Peyer's patch (tissue), 4 donors: ENCODE results near the gene EGFLAM. TPM values are rescaled to one million over a fixed set of nuclear protein-coding genes. Genes with fewer than 3 reads are reported as not detected.

ENCODE experiments used
- DNase-seq, 3 donors: peaks; one replicate each; pipeline ENCODE4 v3.0.0-alpha.2; 2017 to 2019
- H3K27ac ChIP-seq, 4 donors: fragments of 200-600 bp; sonication (generic); one replicate each; pipeline ENCODE4 v1.5.1; 2016 to 2019
- H3K27me3 ChIP-seq, 2 donors: fragments of 200-600 bp; sonication (generic); one replicate each; pipeline ENCODE4 v1.5.1; 2019
- H3K36me3 ChIP-seq, 3 donors: fragments of 200-600 bp; sonication (generic); one replicate each; pipeline ENCODE4 v1.5.1; 2016 to 2019
- H3K4me1 ChIP-seq, 4 donors: fragments of 200-600 bp; sonication (generic); one replicate each; pipeline ENCODE4 v1.5.1; 2016 to 2019
- H3K4me3 ChIP-seq, 4 donors: fragments of 200-600 bp; sonication (generic); 1 replicate in 3 of 4; 2 replicates in 1 of 4; pipeline ENCODE4 v1.5.1; 2016 to 2019; ENCODE audit warnings: mild to moderate bottlenecking in 1 of 4
- H3K9me3 ChIP-seq, 4 donors: fragments of 200-600 bp; sonication (generic); one replicate each; pipeline ENCODE4 v1.5.1; 2016 to 2019; ENCODE audit warnings: mild to moderate bottlenecking in 1 of 4
- CTCF ChIP-seq, 6 experiments: fragments of 450-650 bp in 4 of 6; fragments of 200-600 bp in 2 of 6; sonication (generic) in 1 of 6; IDR thresholded peaks; one replicate each; pipeline ENCODE4 v1.5.1; 2017 to 2019; ENCODE audit warnings: antibody characterized with exemption in 6 of 6, mild to moderate bottlenecking in 3 of 6, moderate library complexity in 1 of 6
- POLR2A ChIP-seq, 2 donors: fragments of 450-650 bp; IDR thresholded peaks; one replicate each; pipeline ENCODE4 v1.5.1; 2017; ENCODE audit warnings: antibody characterized with exemption in 2 of 2, mild to moderate bottlenecking in 2 of 2, moderate library complexity in 2 of 2
- total RNA-seq, 4 donors: library from RNA; depleted of rRNA; stranded (reverse); fragments of >200 nt; gene quantifications; one replicate each; pipeline ENCODE4 v1.1.0, GENCODE V29; 2016

Gene EGFLAM
- total RNA-seq, 4 donors from 2014 or later, result 0.54 to 1.7 (median 0.70) TPM; not detected in 1

GRCh38 chr5:38347896-38348295, 89.5 kb downstream of the EGFLAM start:
- no peak for TF ChIP-seq POLR2A (IDR thresholded peaks at IDR 0.05)
- no peak for TF ChIP-seq CTCF (IDR thresholded peaks at IDR 0.05)
- Histone ChIP-seq H3K4me3 (no peak overlapping the region), H3K4me1 (no peaks in the 10 kb centered on the region), H3K27me3 (no peaks in the 10 kb centered on the region), H3K9me3 (no peaks in the 10 kb centered on the region), H3K36me3 (no peaks in the 10 kb centered on the region), H3K27ac (no peak overlapping the region)
- DNase-seq, result no peak

GRCh38 chr5:38360323-38361061, 102.1 kb downstream of the EGFLAM start:
- Histone ChIP-seq H3K9me3 (no peaks in the 10 kb centered on the region), H3K4me1 (no peaks in the 10 kb centered on the region), H3K4me3 (no peak overlapping the region), H3K36me3 (no peaks in the 10 kb centered on the region), H3K27me3 (no peaks in the 10 kb centered on the region), H3K27ac (no peak overlapping the region)
- no peak for DNase-seq
- TF ChIP-seq CTCF (IDR thresholded peaks at IDR 0.05) (no peak), POLR2A (IDR thresholded peaks at IDR 0.05) (no peak)

- no peak for DNase-seq
- TF ChIP-seq POLR2A (IDR thresholded peaks at IDR 0.05), result no peak
- TF ChIP-seq CTCF (IDR thresholded peaks at IDR 0.05), result no peak
- no peak overlapping the region for H3K27ac ChIP-seq
- no peaks in the 10 kb centered on the region for H3K27me3 ChIP-seq
- H3K9me3 ChIP-seq, result no peaks in the 10 kb centered on the region
- no peaks in the 10 kb centered on the region for H3K4me1 ChIP-seq
- H3K36me3 ChIP-seq, result no peaks in the 10 kb centered on the region
- H3K4me3 ChIP-seq, result no peak overlapping the region
These were observed 104.4 kb downstream of the EGFLAM start for GRCh38 chr5:38362713-38363112.

GRCh38 chr5:38364825-38365224, 106.5 kb downstream of the EGFLAM start:
- Histone ChIP-seq H3K4me1 (no peaks in the 10 kb centered on the region), H3K36me3 (no peaks in the 10 kb centered on the region), H3K9me3 (no peaks in the 10 kb centered on the region), H3K4me3 (no peak overlapping the region), H3K27ac (no peak overlapping the region), H3K27me3 (no peaks in the 10 kb centered on the region)
- TF ChIP-seq CTCF (IDR thresholded peaks at IDR 0.05) (no peak), POLR2A (IDR thresholded peaks at IDR 0.05) (no peak)
- DNase-seq, result no peak

GRCh38 chr5:38367410-38367809, 109.1 kb downstream of the EGFLAM start:
- H3K27me3 ChIP-seq, result no peaks in the 10 kb centered on the region
- no peaks in the 10 kb centered on the region for H3K4me1 ChIP-seq
- H3K36me3 ChIP-seq, result no peaks in the 10 kb centered on the region
- no peak overlapping the region for H3K27ac ChIP-seq
- no peaks in the 10 kb centered on the region for H3K9me3 ChIP-seq
- no peak overlapping the region for H3K4me3 ChIP-seq
- DNase-seq, result no peak
- no peak for TF ChIP-seq POLR2A (IDR thresholded peaks at IDR 0.05)
- no peak for TF ChIP-seq CTCF (IDR thresholded peaks at IDR 0.05)
